K562 (cell line): ENCODE data around the gene RNF11. TPM values are rescaled to one million over a fixed set of nuclear protein-coding genes. Genes with fewer than 3 reads are reported as not detected.

Source experiments
- ARHGAP35 ChIP-seq: fragments of 450-650 bp; IDR thresholded peaks from 2 replicates; pipeline ENCODE4 v1.6.1; 2018; ENCODE audit not compliant: partially characterized antibody
- ATF7 ChIP-seq: fragments of 450-650 bp; IDR thresholded peaks from 2 replicates; pipeline ENCODE4 v1.7.1; 2014; ENCODE audit warnings: mild to moderate bottlenecking, moderate library complexity
- BRD9 ChIP-seq: fragments of 450-650 bp; IDR thresholded peaks from 2 replicates; pipeline ENCODE4 v1.6.1; 2018; ENCODE audit warnings: low read depth; ENCODE audit not compliant: partially characterized antibody
- EP300 ChIP-seq: IDR thresholded peaks from 2 replicates; pipeline ENCODE4 v1.6.1; 2012; ENCODE audit warnings: low read length, improper control_type of control experiment
- HMBOX1 ChIP-seq: sonication (generic); IDR thresholded peaks from 2 replicates; pipeline ENCODE4 v1.6.1; 2016
- KLF13 ChIP-seq: fragments of 450-650 bp; IDR thresholded peaks from 2 replicates; pipeline ENCODE4 v1.6.1; 2016; ENCODE audit warnings: missing genetic modification characterization, low read depth, mild to moderate bottlenecking, missing compliant biosample characterization, moderate library complexity, borderline replicate concordance
- MCM2 ChIP-seq: fragments of 450-650 bp; IDR thresholded peaks from 2 replicates; pipeline ENCODE4 v1.6.1; 2017; ENCODE audit warnings: low read depth, mild to moderate bottlenecking
- MED1 ChIP-seq: sonication (generic); formaldehyde crosslinking; IDR thresholded peaks from 2 replicates; pipeline ENCODE4 v1.8.1; 2023; ENCODE audit warnings: missing genetic modification reagents, borderline replicate concordance
- NEUROD1 ChIP-seq: fragments of 150-350 bp; IDR thresholded peaks from 2 replicates; pipeline ENCODE4 v1.6.1; 2014; ENCODE audit warnings: borderline replicate concordance, low read length, low read depth; ENCODE audit not compliant: partially characterized antibody
- NR4A1 ChIP-seq, 2 experiments: fragments of 250-450 bp in 1 of 2; fragments of 450-650 bp in 1 of 2; sonication (Bioruptor Pico) in 1 of 2; IDR thresholded peaks; 2 replicates each; pipeline versions ENCODE4 v1.4.0 to v1.6.1; 2016 to 2020; ENCODE audit warnings: mild to moderate bottlenecking in 2 of 2, missing compliant biosample characterization in 1 of 2, missing genetic modification characterization in 1 of 2, moderate library complexity in 1 of 2
- PKNOX1 ChIP-seq: fragments of 450-650 bp; IDR thresholded peaks from 2 replicates; pipeline ENCODE4 v1.6.1; 2016
- PML ChIP-seq: IDR thresholded peaks from 2 replicates; pipeline ENCODE4 v1.6.1; 2012; ENCODE audit warnings: low read length, inconsistent platforms
- RERE ChIP-seq: sonication (generic); formaldehyde crosslinking; IDR thresholded peaks from 2 replicates; pipeline ENCODE4 v1.8.0; 2023; ENCODE audit warnings: missing genetic modification reagents, mild to moderate bottlenecking, borderline replicate concordance
- RFX1 ChIP-seq: fragments of 450-650 bp; IDR thresholded peaks from 2 replicates; pipeline ENCODE4 v1.6.1; 2016; ENCODE audit warnings: mild to moderate bottlenecking, moderate library complexity
- SRSF7 ChIP-seq: fragments of 200-400 bp; formaldehyde crosslinking; optimal IDR thresholded peaks from 2 replicates; pipeline ENCODE3; 2017; ENCODE audit warnings: mild to moderate bottlenecking, low read depth, low read length
- TFAM ChIP-seq: fragments of 250-450 bp; sonication (Bioruptor Pico); conservative IDR thresholded peaks from 2 replicates; pipeline ENCODE4 v1.5.0; 2021; ENCODE audit warnings: mild to moderate bottlenecking, moderate library complexity
- ZC3H8 ChIP-seq: fragments of 450-650 bp; IDR thresholded peaks from 2 replicates; pipeline ENCODE4 v1.6.1; 2017
- ZFP1 ChIP-seq: fragments of 450-650 bp; formaldehyde crosslinking; IDR thresholded peaks from 2 replicates; pipeline ENCODE4 v1.4.0; 2020; ENCODE audit warnings: mild to moderate bottlenecking, mixed read lengths
- ZKSCAN8 ChIP-seq: fragments of 200-800 bp; sonication (Bioruptor generic); IDR thresholded peaks from 2 replicates; pipeline ENCODE4 v1.6.1; 2016; ENCODE audit warnings: missing genetic modification characterization, missing compliant biosample characterization
- ZNF436 ChIP-seq: fragments of 250-450, 450-650 bp; sonication (Bioruptor Pico); formaldehyde crosslinking; IDR thresholded peaks from 2 replicates; pipeline ENCODE4 v1.7.0; 2020; ENCODE audit warnings: mild to moderate bottlenecking
- ZNF586 ChIP-seq: fragments of 450-650 bp; formaldehyde crosslinking; conservative IDR thresholded peaks from 2 replicates; pipeline ENCODE4 v1.4.0; 2020; ENCODE audit warnings: mild to moderate bottlenecking, moderate library complexity
- ZNF707 ChIP-seq: fragments of 250-450 bp; sonication (Bioruptor Pico); conservative IDR thresholded peaks from 2 replicates; pipeline ENCODE4 v1.8.0; 2022; ENCODE audit warnings: inconsistent platforms, mild to moderate bottlenecking, moderate library complexity
- polyA plus RNA-seq, 8 experiments: library from polyadenylated mRNA; depleted of rRNA in 4 of 8; stranded (reverse) in 5 of 8; unstranded in 3 of 8; fragments of >200 nt; fragmentation: Nextera tagmentation in 2 of 8; fragmentation: Illumina TruSeq in 1 of 8; extraction: Ambion mirVana in 2 of 8; extraction: Trizol in 1 of 8; gene quantifications; 2 replicates each; pipeline versions ENCODE4 v1.2.1 to v1.2.3, GENCODE V29; 2011 to 2014; ENCODE audit warnings: inconsistent platforms in 1 of 8, missing spikeins in 1 of 8
- total RNA-seq, 7 experiments: library from RNA; depleted of rRNA in 6 of 7; stranded (reverse); fragments of >200 nt in 6 of 7; fragmentation: Illumina TruSeq in 2 of 7; extraction: Trizol in 2 of 7; gene quantifications; 2 replicates each; pipeline versions ENCODE4 v1.2.1 to v1.2.3, GENCODE V29; 2011 to 2021; ENCODE audit warnings: low replicate concordance in 1 of 7

Gene RNF11
- total and polyA plus RNA-seq, 9 of the 15 experiments (the other 6 are each of a cell fraction or from before 2014, with no cell fraction given), result 5.7 to 34.3 (median 23.1) TPM

GRCh38 chr1:51284487-51284954, 48.4 kb downstream of the RNF11 start (continued):
- TF ChIP-seq RERE (CRISPR knock-in tag) (no peak), ZNF707 (CRISPR knock-in tag) (no peak), HMBOX1 (0 out of 2 replicates have a peak, but pooled peaks have one; percentile 30), ZNF586 (no peak), NR4A1 (CRISPR knock-in tag; IDR thresholded peaks at IDR 0.05) (no peak), NR4A1 (tag; IDR thresholded peaks at IDR 0.05) (peak; percentile 65; the same call in 1 of the 2 replicates), MCM2 (no peak), MED1 (CRISPR knock-in tag) (no peak), ZNF436 (CRISPR knock-in tag) (no peak), RFX1 (peak; percentile 89), KLF13 (no peak), ZKSCAN8 (CRISPR knock-in tag) (peak; percentile 68; the same call in 1 of the 2 replicates), SRSF7 (no peak), ATF7 (peak; percentile 93), ZC3H8 (no peak), TFAM (CRISPR knock-in tag) (no peak), ZFP1 (CRISPR knock-in tag) (no peak), PKNOX1 (peak; percentile 80), ARHGAP35 (no peak), EP300 (peak; percentile 98), PML (peak; percentile 97), BRD9 (no peak), NEUROD1 (peak; percentile 94)
